Mesenchymal stem cell (in vitro differentiated cells and primary cell): ENCODE measurements around the gene OPCML.

Experiments used
- DNase-seq: peaks from one replicate; pipeline ENCODE4 v3.0.0-alpha.2; 2013
- H2AFZ ChIP-seq: one replicate; pipeline ENCODE4 v1.6.1; 2013; ENCODE audit warnings: low read depth, mild to moderate bottlenecking, control low read depth, inconsistent platforms, low read length, moderate library complexity
- H2AK5ac ChIP-seq: 2 replicates; pipeline ENCODE4 v1.6.1; 2013; ENCODE audit warnings: low read length, moderate library complexity, mild to moderate bottlenecking, inconsistent platforms; ENCODE audit not compliant: severe bottlenecking
- H2BK120ac ChIP-seq: one replicate; pipeline ENCODE4 v1.6.1; 2013; ENCODE audit warnings: low read depth, mild to moderate bottlenecking, inconsistent platforms, low read length, moderate library complexity
- H2BK12ac ChIP-seq, 2 experiments: one replicate each; pipeline ENCODE4 v1.6.1; 2013; ENCODE audit warnings: inconsistent platforms in 2 of 2, low read length in 2 of 2, mild to moderate bottlenecking in 2 of 2, moderate library complexity in 2 of 2, control low read depth in 1 of 2
- H2BK15ac ChIP-seq: one replicate; pipeline ENCODE4 v1.6.1; 2013; ENCODE audit warnings: mild to moderate bottlenecking, low read depth, inconsistent platforms; ENCODE audit not compliant: poor library complexity, severe bottlenecking
- H2BK5ac ChIP-seq: 2 replicates; pipeline ENCODE4 v1.6.1; 2013; ENCODE audit warnings: low read depth, mild to moderate bottlenecking, low read length, control low read depth, inconsistent platforms; ENCODE audit not compliant: poor library complexity, severe bottlenecking
- H3K14ac ChIP-seq, 2 experiments: one replicate each; pipeline ENCODE4 v1.6.1; 2013; ENCODE audit warnings: inconsistent platforms in 2 of 2, low read length in 2 of 2, control low read depth in 1 of 2, mild to moderate bottlenecking in 1 of 2, moderate library complexity in 1 of 2
- H3K18ac ChIP-seq, 2 experiments: one replicate each; pipeline ENCODE4 v1.6.1; 2013; ENCODE audit warnings: inconsistent platforms in 2 of 2, low read length in 2 of 2, control low read depth in 1 of 2, low read depth in 1 of 2, mild to moderate bottlenecking in 1 of 2
- H3K23ac ChIP-seq, 2 experiments: one replicate each; pipeline ENCODE4 v1.6.1; 2013; ENCODE audit warnings: inconsistent platforms in 2 of 2, low read length in 2 of 2, mild to moderate bottlenecking in 2 of 2, moderate library complexity in 2 of 2, control low read depth in 1 of 2
- H3K27ac ChIP-seq: 2 replicates; pipeline ENCODE4 v1.5.1; 2013; ENCODE audit warnings: mild to moderate bottlenecking, moderate library complexity, low read length, control low read depth, inconsistent platforms; ENCODE audit not compliant: poor library complexity, severe bottlenecking
- H3K27me3 ChIP-seq, 2 experiments: 2 replicates each; pipeline versions ENCODE4 v1.6.1 to v1.7.0; 2013; ENCODE audit warnings: low read length in 2 of 2, mild to moderate bottlenecking in 2 of 2, moderate library complexity in 2 of 2, control low read depth in 1 of 2, inconsistent platforms in 1 of 2; ENCODE audit not compliant: control insufficient read depth in 1 of 2, insufficient read depth in 1 of 2
- H3K36me3 ChIP-seq, 2 experiments: 2 replicates each; pipeline versions ENCODE4 v1.6.1 to v1.7.0; 2013; ENCODE audit warnings: low read length in 2 of 2, control low read depth in 1 of 2, inconsistent platforms in 1 of 2, low read depth in 1 of 2, mild to moderate bottlenecking in 1 of 2; ENCODE audit not compliant: insufficient read depth in 2 of 2, control insufficient read depth in 1 of 2
- H3K4ac ChIP-seq, 2 experiments: one replicate each; pipeline ENCODE4 v1.6.1; 2013; ENCODE audit warnings: inconsistent platforms in 2 of 2, low read length in 2 of 2, mild to moderate bottlenecking in 2 of 2, moderate library complexity in 2 of 2, control low read depth in 1 of 2, low read depth in 1 of 2
- H3K4me1 ChIP-seq: 2 replicates; pipeline ENCODE4 v1.6.1; 2013; ENCODE audit warnings: low read depth, low read length, control low read depth; ENCODE audit not compliant: control insufficient read depth, insufficient read depth
- H3K4me2 ChIP-seq: 2 replicates; pipeline ENCODE4 v1.6.1; 2013; ENCODE audit warnings: low read length, mild to moderate bottlenecking, inconsistent platforms; ENCODE audit not compliant: poor library complexity, severe bottlenecking
- H3K4me3 ChIP-seq, 2 experiments: 2 replicates each; pipeline versions ENCODE4 v1.5.1 to v1.7.0; 2013; ENCODE audit warnings: low read length in 2 of 2, mild to moderate bottlenecking in 2 of 2, control low read depth in 1 of 2, low read depth in 1 of 2; ENCODE audit not compliant: insufficient read depth in 1 of 2
- H3K79me1 ChIP-seq: replicated peaks from 2 replicates; pipeline ENCODE4 v1.6.1; 2013; ENCODE audit warnings: mild to moderate bottlenecking, control low read depth, low read length, inconsistent platforms; ENCODE audit not compliant: poor library complexity, severe bottlenecking
- H3K9ac ChIP-seq: 2 replicates; pipeline ENCODE4 v1.7.0; 2013; ENCODE audit warnings: mild to moderate bottlenecking, low read length, moderate library complexity
- H3K9me3 ChIP-seq: 2 replicates; pipeline ENCODE4 v1.7.0; 2013; ENCODE audit warnings: mild to moderate bottlenecking, low read length; ENCODE audit not compliant: control insufficient read depth
- H4K8ac ChIP-seq: one replicate; pipeline ENCODE4 v1.6.1; 2013; ENCODE audit warnings: inconsistent platforms, mild to moderate bottlenecking, low read length, moderate library complexity
- H4K91ac ChIP-seq: one replicate; pipeline ENCODE4 v1.6.1; 2013; ENCODE audit warnings: mild to moderate bottlenecking, low read length, inconsistent platforms
- WGBS: methylation state at CpG from one replicate; pipeline ENCODE4 v1.1.7; 2013; ENCODE audit warnings: mixed read lengths; 5-methylcytosine and 5-hydroxymethylcytosine counted together

The OPCML gene

DNA sequence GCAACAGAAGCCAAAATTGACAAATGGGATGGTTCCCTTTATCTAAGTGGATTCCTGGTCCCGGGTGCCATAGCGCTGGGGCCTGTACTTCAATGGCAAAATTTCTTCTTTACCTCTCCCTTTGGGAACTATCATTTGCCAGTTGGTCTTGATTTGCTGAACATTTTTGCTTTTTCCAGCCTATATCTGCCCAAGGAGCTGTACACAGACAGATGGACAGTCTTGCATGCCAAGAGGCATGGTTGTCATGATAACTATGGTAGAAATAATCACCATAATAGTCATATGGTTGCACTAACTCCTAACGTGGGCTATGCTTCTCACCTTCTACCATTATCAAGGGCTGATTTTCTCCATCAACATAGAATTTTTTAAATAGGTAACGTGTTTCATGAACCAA, 1030.9 kb downstream of the OPCML start:
- Histone ChIP-seq H4K91ac (no peak overlapping the region), H3K18ac (no peak overlapping the region), H3K14ac (no peak overlapping the region), H2AK5ac (no peak overlapping the region), H4K8ac (no peak overlapping the region), H3K4me3 (no peak overlapping the region), H3K27me3 (no peaks in the 10 kb centered on the region), H3K4me1 (no peaks in the 10 kb centered on the region), H3K9ac (no peak overlapping the region), H3K9me3 (no peaks in the 10 kb centered on the region), H2BK5ac (no peak overlapping the region), H2BK12ac (no peak overlapping the region), H2BK120ac (no peak overlapping the region), H2AFZ (no peak overlapping the region), H3K23ac (no peak overlapping the region), H2BK15ac (no peak overlapping the region), H3K79me1 (no peaks in the 10 kb centered on the region), H3K4ac (no peak overlapping the region), H3K36me3 (no peaks in the 10 kb centered on the region), H3K4me2 (no peak overlapping the region), H3K27ac (no peak overlapping the region)
- DNase-seq, result no peak
- 96% methylated on average over 2 of the region's 4 CpGs for WGBS

DNA sequence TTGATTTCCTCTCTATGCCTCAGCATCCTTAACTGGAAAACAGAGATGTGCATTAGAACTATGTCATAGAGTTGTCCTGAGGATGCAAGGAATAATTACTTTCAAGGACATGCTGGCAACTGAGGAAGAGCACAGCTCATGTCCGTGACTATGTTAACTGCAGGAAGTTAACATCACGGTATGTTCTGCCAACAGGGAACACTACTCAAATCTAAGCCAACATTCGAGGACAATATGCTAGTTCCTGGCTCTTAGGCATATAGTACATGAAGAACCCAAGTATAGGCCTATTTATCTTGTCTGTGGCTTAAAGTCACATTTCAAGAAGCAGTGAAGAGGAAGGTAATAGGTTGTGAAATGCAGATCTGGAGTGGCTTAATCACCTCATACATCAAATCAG, 1032.6 kb downstream of the OPCML start:
- no peak overlapping the region for H2BK12ac ChIP-seq
- H3K9ac ChIP-seq, result no peak overlapping the region
- no peak overlapping the region for H3K4me3 ChIP-seq
- 80% methylated on average over 3 of the region's 3 CpGs for WGBS
- H2AK5ac ChIP-seq, result no peak overlapping the region
- H3K9me3 ChIP-seq, result no peaks in the 10 kb centered on the region
- no peak overlapping the region for H2BK15ac ChIP-seq
- H3K4ac ChIP-seq, result no peak overlapping the region
- no peaks in the 10 kb centered on the region for H3K36me3 ChIP-seq
- H3K23ac ChIP-seq, result no peak overlapping the region
- H3K79me1 ChIP-seq, result no peaks in the 10 kb centered on the region
- no peaks in the 10 kb centered on the region for H3K4me1 ChIP-seq
- no peak overlapping the region for H2BK5ac ChIP-seq
- no peak overlapping the region for H3K27ac ChIP-seq
- H3K4me2 ChIP-seq, result no peak overlapping the region
- H3K18ac ChIP-seq, result no peak overlapping the region
- no peak for DNase-seq
- no peaks in the 10 kb centered on the region for H3K27me3 ChIP-seq
- no peak overlapping the region for H3K14ac ChIP-seq
- H2AFZ ChIP-seq, result no peak overlapping the region
- H4K8ac ChIP-seq, result no peak overlapping the region
- no peak overlapping the region for H4K91ac ChIP-seq
- H2BK120ac ChIP-seq, result no peak overlapping the region

DNA sequence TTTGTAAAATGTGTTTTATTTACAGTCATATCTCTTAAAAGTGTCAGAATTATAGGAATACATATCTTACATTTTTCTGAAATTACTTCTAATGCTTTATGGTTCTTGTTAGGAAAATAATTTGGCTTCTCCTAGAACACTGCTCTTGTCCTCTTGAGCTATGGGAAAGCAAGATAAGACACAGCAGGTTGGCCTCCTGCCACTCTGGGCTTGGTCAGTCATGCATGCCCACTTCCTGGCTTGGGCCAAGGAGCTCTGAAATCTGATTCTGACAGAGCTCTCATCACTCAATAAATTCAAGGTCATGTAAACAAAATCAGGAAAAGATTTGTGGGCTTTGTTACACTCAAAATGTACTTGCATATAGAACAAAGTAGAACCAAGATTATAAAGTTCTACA, 1036.0 kb downstream of the OPCML start:
- Histone ChIP-seq H3K23ac (no peak overlapping the region), H2BK15ac (no peak overlapping the region), H4K91ac (no peak overlapping the region), H3K27ac (no peak overlapping the region), H3K18ac (no peak overlapping the region), H3K9me3 (no peaks in the 10 kb centered on the region), H3K9ac (no peak overlapping the region), H3K4me3 (no peak overlapping the region), H2BK5ac (no peak overlapping the region), H2AFZ (no peak overlapping the region), H3K27me3 (peaks cover 0 to 4% of the 10 kb centered on the region in 2 experiments), H4K8ac (no peak overlapping the region), H3K14ac (no peak overlapping the region), H3K36me3 (no peaks in the 10 kb centered on the region), H2AK5ac (no peak overlapping the region), H2BK120ac (no peak overlapping the region), H3K4ac (no peak overlapping the region), H2BK12ac (no peak overlapping the region), H3K79me1 (no peaks in the 10 kb centered on the region), H3K4me1 (no peaks in the 10 kb centered on the region), H3K4me2 (no peak overlapping the region)
- no peak for DNase-seq

DNA sequence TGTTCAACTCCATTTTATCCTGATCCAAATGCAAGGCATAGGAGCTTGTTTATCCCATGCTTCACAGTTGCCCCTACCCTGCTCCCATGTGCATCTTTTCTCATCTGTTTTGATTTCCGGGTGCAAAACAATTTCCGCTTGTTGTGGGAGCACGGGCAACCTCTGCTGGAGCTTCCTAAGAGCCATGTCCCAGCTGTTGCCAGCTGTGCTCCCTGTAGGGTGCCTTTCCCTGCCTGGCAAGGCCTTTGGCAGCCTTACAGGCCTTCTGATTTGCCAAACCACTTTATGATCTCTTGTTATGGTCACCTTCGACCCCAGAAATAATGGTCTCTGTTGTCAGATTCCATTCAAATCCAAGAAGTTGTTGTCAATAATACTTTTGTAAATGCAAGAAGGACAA, 1038.5 kb downstream of the OPCML start:
- Histone ChIP-seq H3K14ac (no peak overlapping the region), H3K36me3 (no peaks in the 10 kb centered on the region), H2BK5ac (no peak overlapping the region), H3K23ac (no peak overlapping the region), H3K9ac (no peak overlapping the region), H4K91ac (no peak overlapping the region), H3K4me3 (no peak overlapping the region), H3K18ac (no peak overlapping the region), H3K4ac (no peak overlapping the region), H2BK15ac (no peak overlapping the region), H3K27me3 (peaks cover 0 to 4% of the 10 kb centered on the region in 2 experiments), H3K9me3 (no peaks in the 10 kb centered on the region), H3K27ac (no peak overlapping the region), H4K8ac (no peak overlapping the region), H2BK12ac (no peak overlapping the region), H3K4me2 (no peak overlapping the region), H3K79me1 (no peaks in the 10 kb centered on the region), H3K4me1 (no peaks in the 10 kb centered on the region), H2AK5ac (no peak overlapping the region), H2AFZ (no peak overlapping the region), H2BK120ac (no peak overlapping the region)
- DNase-seq, result no peak
- WGBS, result 84% methylated on average over 3 of the region's 4 CpGs
